Kidney (tissue), 14 donors: ENCODE data around the gene ADRB2. TPM values are rescaled to one million over a fixed set of nuclear protein-coding genes. Genes with fewer than 3 reads are reported as not detected.
A peak's percentile ranks its signal among the peaks of the same experiment; 100 is the strongest.

Experiments used
- DNase-seq, 5 donors: peaks; one replicate each; pipeline ENCODE4 v3.0.0-alpha.2; 2013 to 2020
- FAIRE-seq: peaks from 2 replicates; lab custom pipeline; 2012; peaks lifted over from hg19 to GRCh38; lab: Jason Lieb, UNC
- H3K27ac ChIP-seq, 2 donors: one replicate each; pipeline ENCODE4 v1.7.0; 2013; ENCODE audit warnings: low read depth in 2 of 2, low read length in 2 of 2, inconsistent platforms in 1 of 2
- H3K27me3 ChIP-seq: one replicate; pipeline ENCODE4 v1.7.1; 2013; ENCODE audit warnings: low read length, inconsistent platforms; ENCODE audit not compliant: control insufficient read depth, insufficient read depth
- H3K36me3 ChIP-seq, 3 donors: one replicate each; pipeline versions ENCODE4 v1.7.0 to v1.7.1; 2013; ENCODE audit warnings: low read length in 3 of 3, control low read depth in 1 of 3, inconsistent platforms in 1 of 3; ENCODE audit not compliant: insufficient read depth in 3 of 3, control insufficient read depth in 2 of 3
- H3K4me1 ChIP-seq, 3 donors: one replicate each; pipeline versions ENCODE4 v1.7.0 to v1.7.1; 2013; ENCODE audit warnings: low read length in 3 of 3, inconsistent platforms in 1 of 3, low read depth in 1 of 3; ENCODE audit not compliant: control insufficient read depth in 2 of 3, insufficient read depth in 2 of 3
- H3K4me3 ChIP-seq, 3 donors: one replicate each; pipeline versions ENCODE4 v1.7.0 to v1.8.1; 2013; ENCODE audit warnings: low read length in 3 of 3, control low read depth in 1 of 3, inconsistent platforms in 1 of 3
- H3K9ac ChIP-seq, 3 donors: one replicate each; pipeline versions ENCODE4 v1.7.0 to v1.7.1; 2013; ENCODE audit warnings: low read length in 3 of 3, control low read depth in 1 of 3, inconsistent platforms in 1 of 3
- H3K9me3 ChIP-seq, 3 donors: one replicate each; pipeline versions ENCODE4 v1.7.0 to v1.7.1; 2013; ENCODE audit warnings: low read length in 3 of 3, control low read depth in 1 of 3, inconsistent platforms in 1 of 3; ENCODE audit not compliant: control insufficient read depth in 2 of 3, insufficient read depth in 1 of 3
- CTCF ChIP-seq: IDR thresholded peaks from 3 replicates; pipeline ENCODE4 v1.5.1; 2012; ENCODE audit warnings: mild to moderate bottlenecking, moderate library complexity, borderline replicate concordance; ENCODE audit not compliant: insufficient read depth; ENCODE audit errors: extremely low read depth
- intact Hi-C: fragments of 100-400 bp; cut with DNase I; formaldehyde crosslinking; loops from one replicate; pipeline ENCODE4 v1.11.1; 2022
- polyA plus RNA-seq: library from polyadenylated mRNA; stranded (reverse); fragments of 350-450 nt; fragmentation: Illumina TruSeq; extraction: RNeasy Lipid Tissue Mini Kit (QIAGEN cat#74804); gene quantifications from one replicate; pipeline ENCODE4 v1.2.3, GENCODE V29; 2014; ENCODE audit warnings: low read depth, low replicate concordance; ENCODE audit not compliant: insufficient read depth
- total RNA-seq: library from RNA; stranded (reverse); fragmentation: NEBNext Ultra II Directional; extraction: Animal tissue kit (Norgen Biotek cat#: 25700); gene quantifications from one replicate; pipeline ENCODE4 v1.2.1, GENCODE V29; 2021
- donor health status: control.
- donor health status: control.
- donor health status: control.
- donor health status: control.
- donor health status: control.
- donor health status: DM: yes; HTN: yes; CAD: no.
- donor health status: Normal renal cell carcinoma (clear cell type).

Gene ADRB2
- total and polyA plus RNA-seq, 2 donors from 2014 or later = 0.92 to 5.0 TPM

- no peak for TF ChIP-seq CTCF
- DNase-seq = peak in 3 of 5 donors; percentile 18 to 76 (median 62)
- no peak for FAIRE-seq
- H3K27ac ChIP-seq = no peak overlapping the region
- no peak overlapping the region for H3K9ac ChIP-seq
- H3K36me3 ChIP-seq = no peaks in the 10 kb centered on the region
- no peaks in the 10 kb centered on the region for H3K9me3 ChIP-seq
- no peak overlapping the region for H3K4me3 ChIP-seq
- intact Hi-C loops = no loop called here
- no peaks in the 10 kb centered on the region for H3K27me3 ChIP-seq
- H3K4me1 ChIP-seq = no peaks in the 10 kb centered on the region
Observed at GRCh38 chr5:148816782-148817181, 9.6 kb upstream of the ADRB2 start.

GRCh38 chr5:148817606-148818005 lies 8.8 kb upstream of the ADRB2 start:
- H3K4me1 ChIP-seq = no peaks in the 10 kb centered on the region
- TF ChIP-seq CTCF = no peak
- intact Hi-C loops = no loop called here
- no peak for DNase-seq
- H3K27me3 ChIP-seq = no peaks in the 10 kb centered on the region
- FAIRE-seq = no peak
- H3K27ac ChIP-seq = no peak overlapping the region
- H3K36me3 ChIP-seq = no peaks in the 10 kb centered on the region
- no peak overlapping the region for H3K9ac ChIP-seq
- no peak overlapping the region for H3K4me3 ChIP-seq
- H3K9me3 ChIP-seq = no peaks in the 10 kb centered on the region

GRCh38 chr5:148820461-148821395 lies 5.7 kb upstream of the ADRB2 start:
- Histone ChIP-seq H3K9ac (no peak overlapping the region), H3K27me3 (no peaks in the 10 kb centered on the region), H3K4me1 (peaks cover 0 to 3% (median 0%) of the 10 kb centered on the region in 3 donors), H3K27ac (no peak overlapping the region), H3K36me3 (no peaks in the 10 kb centered on the region), H3K9me3 (no peaks in the 10 kb centered on the region), H3K4me3 (no peak overlapping the region)
- intact Hi-C loops = no loop called here
- peak; percentile 13 for TF ChIP-seq CTCF
- DNase-seq (peak in 1 of 5 donors; percentile 31), FAIRE-seq (no peak)
